Pons (tissue), 1 donor: ENCODE measurements around the gene SCFD2.
"Not testable (repeated sequence)": the region's sequence is repeated elsewhere in the genome, so short reads cannot be mapped to it uniquely, and the experiment has no call there.

ENCODE experiments used
- DNase-seq: peaks from one replicate; pipeline ENCODE4 v3.0.0-alpha.2; 2016; ENCODE audit warnings: low spot score

Gene SCFD2

GRCh38 chr4:53101191-53101581 lies 264.7 kb downstream of the SCFD2 start:
- DNase-seq = no peak

- DNase-seq = no peak
These were observed 265.2 kb downstream of the SCFD2 start for GRCh38 chr4:53100501-53101190.

- no peak for DNase-seq
These were observed 267.2 kb downstream of the SCFD2 start for GRCh38 chr4:53098681-53099121.

- DNase-seq = no peak
These were observed 271.8 kb downstream of the SCFD2 start for GRCh38 chr4:53094040-53094439.

GRCh38 chr4:53089936-53090729 lies 275.7 kb downstream of the SCFD2 start:
- DNase-seq = peak; percentile 2

- DNase-seq = no peak
These were observed 277.7 kb downstream of the SCFD2 start for GRCh38 chr4:53088152-53088551.

- DNase-seq = no peak
These were observed 289.4 kb downstream of the SCFD2 start for GRCh38 chr4:53076374-53076958.

- DNase-seq = no peak
These were observed 290.6 kb downstream of the SCFD2 start for GRCh38 chr4:53075162-53075785.

GRCh38 chr4:53068755-53069330 lies 297.0 kb downstream of the SCFD2 start:
- peak; percentile 31 for DNase-seq

- DNase-seq = no peak
These were observed 298.6 kb downstream of the SCFD2 start for GRCh38 chr4:53067125-53067802.

GRCh38 chr4:53066155-53066554 lies 299.7 kb downstream of the SCFD2 start:
- DNase-seq = no peak

GRCh38 chr4:53064609-53065008 lies 301.3 kb downstream of the SCFD2 start:
- no peak for DNase-seq

GRCh38 chr4:53061091-53061850 lies 304.6 kb downstream of the SCFD2 start:
- DNase-seq = no peak

GRCh38 chr4:53060278-53060677 lies 305.6 kb downstream of the SCFD2 start:
- DNase-seq = no peak

- no peak for DNase-seq
These were observed 306.0 kb downstream of the SCFD2 start for GRCh38 chr4:53059871-53060270.

- no peak for DNase-seq
These were observed 306.6 kb downstream of the SCFD2 start for GRCh38 chr4:53059256-53059655.

- no peak for DNase-seq
These were observed 308.2 kb downstream of the SCFD2 start for GRCh38 chr4:53057679-53058078.

GRCh38 chr4:53057108-53057507 lies 308.8 kb downstream of the SCFD2 start:
- DNase-seq = not testable (repeated sequence)

GRCh38 chr4:53055716-53056403 lies 310.0 kb downstream of the SCFD2 start:
- DNase-seq = peak; percentile 50

GRCh38 chr4:53055274-53055673 lies 310.6 kb downstream of the SCFD2 start:
- no peak for DNase-seq
